Upper lobe of right lung (tissue), 1 donor: ENCODE measurements around the gene ZNF430. TPM values are rescaled to one million over a fixed set of nuclear protein-coding genes. Genes with fewer than 3 reads are reported as not detected.

Experiments
- ATAC-seq: fragments of 200-7000 bp; cut with Tn5 transposase; one replicate; pipeline ENCODE4 v1.9.1; 2020; ENCODE audit warnings: mild to moderate bottlenecking, moderate library complexity
- DNase-seq: peaks from one replicate; pipeline ENCODE4 v3.0.0-alpha.2; 2020
- H3K27ac ChIP-seq: fragments of 200-600 bp; one replicate; pipeline ENCODE4 v1.8.0; 2022
- H3K27me3 ChIP-seq: fragments of 200-600 bp; one replicate; pipeline ENCODE4 v1.8.0; 2022; ENCODE audit warnings: mild to moderate bottlenecking
- H3K36me3 ChIP-seq: fragments of 200-600 bp; one replicate; pipeline ENCODE4 v1.8.0; 2022
- H3K4me1 ChIP-seq: fragments of 200-600 bp; one replicate; pipeline ENCODE4 v1.8.0; 2022
- H3K4me3 ChIP-seq: fragments of 200-600 bp; one replicate; pipeline ENCODE4 v1.8.0; 2022; ENCODE audit warnings: mild to moderate bottlenecking
- H3K9me3 ChIP-seq: fragments of 200-600 bp; one replicate; pipeline ENCODE4 v1.8.0; 2022
- intact Hi-C: fragments of 100-400 bp; cut with DNase I; formaldehyde crosslinking; loops from one replicate; pipeline ENCODE4 v1.11.0; 2022
- total RNA-seq: library from RNA; stranded (reverse); fragmentation: NEBNext Ultra II Directional; extraction: Animal tissue kit (Norgen Biotek cat#: 25700); gene quantifications from one replicate; pipeline ENCODE4 v1.2.1, GENCODE V29; 2021
- TF ChIP-seq, protein P1 (sequence below): fragments of 200-600 bp; IDR thresholded peaks from one replicate; pipeline ENCODE4 v1.8.0; 2022; ENCODE audit warnings: antibody characterized with exemption
- donor health status: DM: no; HTN: yes; CAD: no; lungs with severe emphysema.

ZNF430 gene
- total RNA-seq, 1 donor from 2014 or later, result 16.7 TPM

DNA sequence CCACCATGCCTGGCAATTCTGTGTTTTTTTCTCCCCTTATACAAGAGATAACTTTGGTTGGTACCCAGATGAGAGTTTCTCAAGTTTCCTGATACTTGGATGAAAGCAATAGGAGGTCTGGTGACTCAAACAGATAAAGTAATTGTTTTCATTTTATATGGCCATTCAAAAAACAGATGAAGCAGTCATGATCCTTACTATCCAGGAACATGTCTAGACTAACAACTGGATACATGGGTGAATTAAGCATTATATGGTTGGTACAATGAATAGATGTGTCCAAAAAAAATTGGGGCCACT is 8.5 kb downstream of the ZNF430 start:
- TF ChIP-seq, protein P1, sequence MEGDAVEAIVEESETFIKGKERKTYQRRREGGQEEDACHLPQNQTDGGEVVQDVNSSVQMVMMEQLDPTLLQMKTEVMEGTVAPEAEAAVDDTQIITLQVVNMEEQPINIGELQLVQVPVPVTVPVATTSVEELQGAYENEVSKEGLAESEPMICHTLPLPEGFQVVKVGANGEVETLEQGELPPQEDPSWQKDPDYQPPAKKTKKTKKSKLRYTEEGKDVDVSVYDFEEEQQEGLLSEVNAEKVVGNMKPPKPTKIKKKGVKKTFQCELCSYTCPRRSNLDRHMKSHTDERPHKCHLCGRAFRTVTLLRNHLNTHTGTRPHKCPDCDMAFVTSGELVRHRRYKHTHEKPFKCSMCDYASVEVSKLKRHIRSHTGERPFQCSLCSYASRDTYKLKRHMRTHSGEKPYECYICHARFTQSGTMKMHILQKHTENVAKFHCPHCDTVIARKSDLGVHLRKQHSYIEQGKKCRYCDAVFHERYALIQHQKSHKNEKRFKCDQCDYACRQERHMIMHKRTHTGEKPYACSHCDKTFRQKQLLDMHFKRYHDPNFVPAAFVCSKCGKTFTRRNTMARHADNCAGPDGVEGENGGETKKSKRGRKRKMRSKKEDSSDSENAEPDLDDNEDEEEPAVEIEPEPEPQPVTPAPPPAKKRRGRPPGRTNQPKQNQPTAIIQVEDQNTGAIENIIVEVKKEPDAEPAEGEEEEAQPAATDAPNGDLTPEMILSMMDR, result no peak
- intact Hi-C loops, result no loop called here
- no peak overlapping the region for H3K4me3 ChIP-seq
- no peak for ATAC-seq
- peaks cover 74% of the 10 kb centered on the region for H3K36me3 ChIP-seq
- H3K4me1 ChIP-seq, result peaks cover 7% of the 10 kb centered on the region
- H3K9me3 ChIP-seq, result no peaks in the 10 kb centered on the region
- no peak for DNase-seq
- H3K27ac ChIP-seq, result no peak overlapping the region
- no peaks in the 10 kb centered on the region for H3K27me3 ChIP-seq

DNA sequence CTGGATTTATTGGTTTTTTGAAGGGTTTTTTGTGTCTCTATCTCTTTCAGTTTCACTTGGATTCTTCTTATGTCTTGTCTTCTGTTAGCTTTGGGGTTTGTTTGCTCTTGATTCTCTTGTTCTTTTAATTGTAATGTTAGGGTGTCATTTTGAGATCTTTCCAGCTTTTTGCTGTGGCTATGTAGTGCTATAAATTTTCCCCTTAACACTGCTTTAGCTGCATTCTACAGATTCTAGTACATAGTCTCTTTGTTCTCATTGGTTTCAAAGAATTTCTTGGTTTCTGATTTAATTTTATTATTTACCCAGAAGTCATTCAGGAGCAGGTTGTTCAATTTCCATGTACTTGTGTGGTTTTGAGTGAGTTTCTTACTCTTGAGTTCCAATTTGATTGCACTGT is 24.6 kb downstream of the ZNF430 start:
- no peaks in the 10 kb centered on the region for H3K27me3 ChIP-seq
- DNase-seq, result no peak
- TF ChIP-seq, protein P1, result no peak
- no peak overlapping the region for H3K4me3 ChIP-seq
- no peaks in the 10 kb centered on the region for H3K4me1 ChIP-seq
- H3K36me3 ChIP-seq, result peaks cover 9% of the 10 kb centered on the region
- peaks cover 21% of the 10 kb centered on the region for H3K9me3 ChIP-seq
- no peak for ATAC-seq
- intact Hi-C loops, result no loop called here
- no peak overlapping the region for H3K27ac ChIP-seq

- no peak for DNase-seq
- H3K27ac ChIP-seq, result no peak overlapping the region
- H3K9me3 ChIP-seq, result peaks cover 21% of the 10 kb centered on the region
- intact Hi-C loops, result no loop called here
- peaks cover 5% of the 10 kb centered on the region for H3K36me3 ChIP-seq
- H3K4me3 ChIP-seq, result no peak overlapping the region
- no peak for ATAC-seq
- TF ChIP-seq, protein P1, result no peak
- no peaks in the 10 kb centered on the region for H3K27me3 ChIP-seq
- H3K4me1 ChIP-seq, result no peaks in the 10 kb centered on the region
Observed at GRCh38 chr19:21046489-21046888, 26.0 kb downstream of the ZNF430 start.

- ATAC-seq (no peak), DNase-seq (no peak)
- H3K4me1 ChIP-seq, result no peaks in the 10 kb centered on the region
- intact Hi-C loops, result no loop called here
- H3K9me3 ChIP-seq, result peaks cover 26% of the 10 kb centered on the region
- H3K27me3 ChIP-seq, result no peaks in the 10 kb centered on the region
- no peaks in the 10 kb centered on the region for H3K36me3 ChIP-seq
- H3K27ac ChIP-seq, result no peak overlapping the region
- TF ChIP-seq, protein P1, result no peak
- no peak overlapping the region for H3K4me3 ChIP-seq
Observed at GRCh38 chr19:21047716-21048115, 27.3 kb downstream of the ZNF430 start.

- DNase-seq (no peak), ATAC-seq (no peak)
- no peaks in the 10 kb centered on the region for H3K4me1 ChIP-seq
- peaks cover 24% of the 10 kb centered on the region for H3K9me3 ChIP-seq
- no peak overlapping the region for H3K27ac ChIP-seq
- TF ChIP-seq, protein P1, result no peak
- H3K4me3 ChIP-seq, result no peak overlapping the region
- H3K27me3 ChIP-seq, result no peaks in the 10 kb centered on the region
- peaks cover 25% of the 10 kb centered on the region for H3K36me3 ChIP-seq
- intact Hi-C loops, result no loop called here
Observed at GRCh38 chr19:21052902-21053301, 32.4 kb downstream of the ZNF430 start.

GRCh38 chr19:21065336-21065735 is 44.9 kb downstream of the ZNF430 start:
- Histone ChIP-seq H3K9me3 (peaks cover 17% of the 10 kb centered on the region), H3K36me3 (peaks cover 5% of the 10 kb centered on the region), H3K4me3 (no peak overlapping the region), H3K27ac (no peak overlapping the region), H3K27me3 (no peaks in the 10 kb centered on the region), H3K4me1 (no peaks in the 10 kb centered on the region)
- intact Hi-C loops, result no loop called here
- TF ChIP-seq, protein P1, result no peak
- ATAC-seq (no peak), DNase-seq (no peak)
